GM23338 (cell line): Measurements from ENCODE around the gene NDEL1. TPM values are rescaled to one million over a fixed set of nuclear protein-coding genes. Genes with fewer than 3 reads are reported as not detected.

Experiments
- ATAC-seq: fragments of 200-7000 bp; cut with Tn5 transposase; 3 replicates; pipeline ENCODE4 v1.9.1; 2020
- DNase-seq: peaks from one replicate; pipeline ENCODE4 v3.0.0-alpha.2; 2015; ENCODE audit warnings: low spot score
- H2AFZ ChIP-seq: fragments of 200-600 bp; sonication (generic); 2 replicates; pipeline ENCODE4 v1.8.0; 2016; ENCODE audit warnings: antibody characterized with exemption, mild to moderate bottlenecking, moderate library complexity
- H3F3A ChIP-seq: fragments of 200-600 bp; sonication (generic); replicated peaks from 2 replicates; pipeline ENCODE4 v1.8.0; 2017; ENCODE audit warnings: antibody characterized with exemption, mixed run types, low read depth
- H3K27ac ChIP-seq: fragments of 200-600 bp; sonication (generic); 2 replicates; pipeline ENCODE4 v1.6.1; 2016; ENCODE audit warnings: low read depth
- H3K27me3 ChIP-seq: fragments of 200-600 bp; sonication (generic); 2 replicates; pipeline ENCODE4 v1.8.0; 2016; ENCODE audit warnings: mild to moderate bottlenecking, mixed run types, moderate library complexity; ENCODE audit not compliant: insufficient read depth
- H3K36me3 ChIP-seq: fragments of 200-600 bp; sonication (generic); 2 replicates; pipeline ENCODE4 v1.8.0; 2016; ENCODE audit warnings: mild to moderate bottlenecking; ENCODE audit not compliant: insufficient read depth
- H3K4me1 ChIP-seq: fragments of 200-600 bp; sonication (generic); 2 replicates; pipeline ENCODE4 v1.8.0; 2016; ENCODE audit warnings: mild to moderate bottlenecking, moderate library complexity; ENCODE audit not compliant: insufficient read depth
- H3K4me2 ChIP-seq: fragments of 200-600 bp; sonication (generic); 2 replicates; pipeline ENCODE4 v1.7.1; 2017; ENCODE audit warnings: mixed run types
- H3K4me3 ChIP-seq: fragments of 200-600 bp; sonication (generic); 2 replicates; pipeline ENCODE4 v1.6.1; 2016; ENCODE audit warnings: mixed run types
- H3K79me2 ChIP-seq: fragments of 200-600 bp; sonication (generic); replicated peaks from 2 replicates; pipeline ENCODE4 v1.8.0; 2017; ENCODE audit warnings: mild to moderate bottlenecking; ENCODE audit not compliant: insufficient read depth
- H3K9me2 ChIP-seq: fragments of 200-600 bp; sonication (generic); 2 replicates; pipeline ENCODE4 v1.8.0; 2017; ENCODE audit not compliant: insufficient read depth
- H4K20me1 ChIP-seq: fragments of 200-600 bp; sonication (generic); replicated peaks from 2 replicates; pipeline ENCODE4 v1.8.0; 2017; ENCODE audit warnings: mild to moderate bottlenecking; ENCODE audit not compliant: insufficient read depth
- H3K27ac Mint-ChIP-seq: 2 replicates; pipeline ENCODE4 v1.8.0; 2020; ENCODE audit warnings: inconsistent platforms, mild to moderate bottlenecking, moderate library complexity, mixed read lengths
- H3K27me3 Mint-ChIP-seq: 3 replicates; pipeline ENCODE4 v1.8.0; 2022; ENCODE audit warnings: low read depth, mild to moderate bottlenecking, moderate library complexity, mixed read lengths, inconsistent platforms; ENCODE audit not compliant: insufficient read depth, poor library complexity
- H3K36me3 Mint-ChIP-seq: 3 replicates; pipeline ENCODE4 v1.8.0; 2021; ENCODE audit warnings: low read depth, mild to moderate bottlenecking, inconsistent platforms, moderate library complexity, mixed read lengths
- H3K4me1 Mint-ChIP-seq: 3 replicates; pipeline ENCODE4 v1.8.0; 2020; ENCODE audit warnings: mild to moderate bottlenecking, inconsistent platforms, mixed read lengths
- H3K4me3 Mint-ChIP-seq: 3 replicates; pipeline ENCODE4 v1.8.0; 2021; ENCODE audit warnings: moderate library complexity, mild to moderate bottlenecking, inconsistent platforms, mixed read lengths
- H3K9me3 Mint-ChIP-seq: 3 replicates; pipeline ENCODE4 v1.8.0; 2020; ENCODE audit warnings: moderate library complexity, mild to moderate bottlenecking, inconsistent platforms, mixed read lengths
- CREB1 ChIP-seq: fragments of 250-450 bp; sonication (Bioruptor Pico); IDR thresholded peaks from 2 replicates; pipeline ENCODE4 v1.5.0; 2020; ENCODE audit warnings: low read depth, mild to moderate bottlenecking, moderate library complexity
- EZH2 ChIP-seq: fragments of 200-600 bp; sonication (generic); IDR thresholded peaks from one replicate; pipeline ENCODE4 v1.8.0; 2017; ENCODE audit warnings: antibody characterized with exemption, mild to moderate bottlenecking, low read depth; ENCODE audit not compliant: unreplicated experiment
- EZH2phosphoT487 ChIP-seq: fragments of 200-600 bp; sonication (generic); IDR thresholded peaks from one replicate; pipeline ENCODE4 v1.8.1; 2018; ENCODE audit warnings: antibody characterized with exemption; ENCODE audit not compliant: unreplicated experiment
- JUNB ChIP-seq: IDR thresholded peaks from one replicate; pipeline ENCODE4 v1.6.1; 2016; ENCODE audit warnings: antibody characterized with exemption; ENCODE audit not compliant: unreplicated experiment
- NANOG ChIP-seq: IDR thresholded peaks from 2 replicates; pipeline ENCODE4 v1.6.1; 2016; ENCODE audit warnings: antibody characterized with exemption, borderline replicate concordance
- POLR2AphosphoS5 ChIP-seq: IDR thresholded peaks from 2 replicates; pipeline ENCODE4 v1.6.1; 2016; ENCODE audit warnings: antibody characterized with exemption, low read depth
- REST ChIP-seq: IDR thresholded peaks from one replicate; pipeline ENCODE4 v1.6.1; 2018; ENCODE audit warnings: antibody characterized with exemption; ENCODE audit not compliant: unreplicated experiment
- ZNF114 ChIP-seq: fragments of 250-450 bp; sonication (Bioruptor Pico); IDR thresholded peaks from 2 replicates; pipeline ENCODE4 v1.5.0; 2020; ENCODE audit warnings: mild to moderate bottlenecking, moderate library complexity
- ZNF331 ChIP-seq: fragments of 250-450 bp; sonication (Bioruptor Pico); IDR thresholded peaks from 2 replicates; pipeline ENCODE4 v1.5.0; 2020; ENCODE audit warnings: low read depth, mild to moderate bottlenecking, moderate library complexity
- polyA plus RNA-seq: library from polyadenylated mRNA; unstranded; fragments of >200 nt; fragmentation: Nextera tagmentation; extraction: Ambion mirVana; gene quantifications from 2 replicates; pipeline ENCODE4 v1.2.1, GENCODE V29; 2016
- total RNA-seq: library from RNA; depleted of rRNA; stranded (reverse); fragments of >200 nt; shearing (Covaris generic); gene quantifications from 2 replicates; pipeline ENCODE4 v1.2.3, GENCODE V29; 2014
- TF ChIP-seq, protein P1 (sequence below), 2 experiments: fragments of 200-600 bp in 1 of 2; sonication (generic) in 1 of 2; conservative IDR thresholded peaks; 2 replicates each; pipeline versions ENCODE4 v1.5.1 to v1.6.1; 2016 to 2017; ENCODE audit warnings: antibody characterized with exemption in 2 of 2, low read depth in 2 of 2, mild to moderate bottlenecking in 2 of 2, moderate library complexity in 1 of 2

NDEL1 gene
- total and polyA plus RNA-seq, 2 experiments from 2014 or later = 21.2 to 26.0 TPM

- Histone ChIP-seq H3F3A (peaks cover 10% of the 10 kb centered on the region; the same call in 1 of the 2 replicates), H4K20me1 (peaks cover 6% of the 10 kb centered on the region; the same call in 1 of the 2 replicates), H3K36me3 (peaks cover 1% of the 10 kb centered on the region; the same call in 1 of the 2 replicates), H3K4me2 (no peak overlapping the region), H3K27me3 (no peaks in the 10 kb centered on the region), H3K79me2 (no peaks in the 10 kb centered on the region), H2AFZ (no peak overlapping the region), H3K27ac (no peak overlapping the region), H3K4me3 (no peak overlapping the region), H3K9me2 (no peaks in the 10 kb centered on the region), H3K4me1 (peaks cover 6% of the 10 kb centered on the region; the same call in 1 of the 2 replicates)
- DNase-seq (no peak), ATAC-seq (no peak)
- Mint-ChIP-seq H3K27ac (no peak overlapping the region), H3K9me3 (no peaks in the 10 kb centered on the region; the same call in 2 of the 3 replicates), H3K27me3 (peaks cover 4% of the 10 kb centered on the region), H3K4me1 (peaks cover 7% of the 10 kb centered on the region; the same call in 2 of the 3 replicates), H3K36me3 (peaks cover 27% of the 10 kb centered on the region), H3K4me3 (no peak overlapping the region)
- TF ChIP-seq, protein P1, sequence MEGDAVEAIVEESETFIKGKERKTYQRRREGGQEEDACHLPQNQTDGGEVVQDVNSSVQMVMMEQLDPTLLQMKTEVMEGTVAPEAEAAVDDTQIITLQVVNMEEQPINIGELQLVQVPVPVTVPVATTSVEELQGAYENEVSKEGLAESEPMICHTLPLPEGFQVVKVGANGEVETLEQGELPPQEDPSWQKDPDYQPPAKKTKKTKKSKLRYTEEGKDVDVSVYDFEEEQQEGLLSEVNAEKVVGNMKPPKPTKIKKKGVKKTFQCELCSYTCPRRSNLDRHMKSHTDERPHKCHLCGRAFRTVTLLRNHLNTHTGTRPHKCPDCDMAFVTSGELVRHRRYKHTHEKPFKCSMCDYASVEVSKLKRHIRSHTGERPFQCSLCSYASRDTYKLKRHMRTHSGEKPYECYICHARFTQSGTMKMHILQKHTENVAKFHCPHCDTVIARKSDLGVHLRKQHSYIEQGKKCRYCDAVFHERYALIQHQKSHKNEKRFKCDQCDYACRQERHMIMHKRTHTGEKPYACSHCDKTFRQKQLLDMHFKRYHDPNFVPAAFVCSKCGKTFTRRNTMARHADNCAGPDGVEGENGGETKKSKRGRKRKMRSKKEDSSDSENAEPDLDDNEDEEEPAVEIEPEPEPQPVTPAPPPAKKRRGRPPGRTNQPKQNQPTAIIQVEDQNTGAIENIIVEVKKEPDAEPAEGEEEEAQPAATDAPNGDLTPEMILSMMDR (conservative IDR thresholded peaks at IDR 0.05; ENCODE audit: low read depth in 2 of 2) = no peak
- no peak for TF ChIP-seq ZNF331 (CRISPR knock-in tag)
- no peak for TF ChIP-seq CREB1 (CRISPR knock-in tag)
- no peak for TF ChIP-seq POLR2AphosphoS5
- TF ChIP-seq ZNF114 (CRISPR knock-in tag) = no peak
- TF ChIP-seq REST = no peak
- TF ChIP-seq EZH2phosphoT487 = no peak
- no peak for TF ChIP-seq EZH2
- TF ChIP-seq JUNB = no peak
Measured at GRCh38 chr17:8468980-8469379, 33.3 kb downstream of the NDEL1 start.

GRCh38 chr17:8469964-8470363 lies 34.3 kb downstream of the NDEL1 start:
- H3K4me3 ChIP-seq = no peak overlapping the region
- no peak overlapping the region; the same call in 1 of the 2 replicates for H3K27ac ChIP-seq
- no peaks in the 10 kb centered on the region for H3K79me2 ChIP-seq
- Mint-ChIP-seq H3K9me3 (no peaks in the 10 kb centered on the region; the same call in 2 of the 3 replicates), H3K36me3 (peaks cover 37% of the 10 kb centered on the region), H3K27me3 (peaks cover 5% of the 10 kb centered on the region), H3K4me1 (peaks cover 6% of the 10 kb centered on the region; the same call in 2 of the 3 replicates), H3K4me3 (no peak overlapping the region), H3K27ac (0 out of 2 replicates have a peak overlapping the region, but pooled peaks have one; percentile 48)
- no peak overlapping the region for H3K4me2 ChIP-seq
- H3K27me3 ChIP-seq = no peaks in the 10 kb centered on the region
- H3K36me3 ChIP-seq = peaks cover 9% of the 10 kb centered on the region; the same call in 1 of the 2 replicates
- no peak overlapping the region for H2AFZ ChIP-seq
- no peaks in the 10 kb centered on the region for H3K9me2 ChIP-seq
- DNase-seq (no peak), ATAC-seq (no peak; the same call in 2 of the 3 replicates)
- H3K4me1 ChIP-seq = peaks cover 6% of the 10 kb centered on the region; the same call in 1 of the 2 replicates
- H4K20me1 ChIP-seq = peaks cover 6% of the 10 kb centered on the region; the same call in 1 of the 2 replicates
- peaks cover 16% of the 10 kb centered on the region; the same call in 1 of the 2 replicates for H3F3A ChIP-seq
- no peak for TF ChIP-seq NANOG
- no peak for TF ChIP-seq ZNF331 (CRISPR knock-in tag)
- TF ChIP-seq, protein P1 (conservative IDR thresholded peaks at IDR 0.05; ENCODE audit: low read depth in 2 of 2) = no peak
- TF ChIP-seq EZH2phosphoT487 = no peak
